GM12874 (cell line): Measurements from ENCODE around the gene KIRREL3.

Experiments used
- CTCF ChIP-seq: IDR thresholded peaks from 2 replicates; pipeline ENCODE4 v1.5.1; 2011; ENCODE audit warnings: low read depth, mild to moderate bottlenecking, control low read depth, low read length, moderate library complexity; ENCODE audit not compliant: insufficient read depth

The KIRREL3 gene

GRCh38 chr11:126751242-126751641, 249.3 kb downstream of the KIRREL3 start:
- TF ChIP-seq CTCF: no peak

- no peak for TF ChIP-seq CTCF
Measured at GRCh38 chr11:126748793-126749192, 251.8 kb downstream of the KIRREL3 start.

GRCh38 chr11:126748100-126748791, 252.3 kb downstream of the KIRREL3 start:
- TF ChIP-seq CTCF: no peak

GRCh38 chr11:126747315-126747714, 253.3 kb downstream of the KIRREL3 start:
- TF ChIP-seq CTCF: no peak

GRCh38 chr11:126746443-126746842, 254.1 kb downstream of the KIRREL3 start:
- no peak for TF ChIP-seq CTCF

- no peak for TF ChIP-seq CTCF
Measured at GRCh38 chr11:126744699-126745098, 255.9 kb downstream of the KIRREL3 start.

GRCh38 chr11:126743628-126744027, 256.9 kb downstream of the KIRREL3 start:
- no peak for TF ChIP-seq CTCF
